ENCODE measurements around the gene PDGFRB. TPM values are rescaled to one million over a fixed set of nuclear protein-coding genes. Genes with fewer than 3 reads are reported as not detected.

PDGFRB gene
- total RNA-seq, 1 donor from 2014 or later = 341 TPM

DNA sequence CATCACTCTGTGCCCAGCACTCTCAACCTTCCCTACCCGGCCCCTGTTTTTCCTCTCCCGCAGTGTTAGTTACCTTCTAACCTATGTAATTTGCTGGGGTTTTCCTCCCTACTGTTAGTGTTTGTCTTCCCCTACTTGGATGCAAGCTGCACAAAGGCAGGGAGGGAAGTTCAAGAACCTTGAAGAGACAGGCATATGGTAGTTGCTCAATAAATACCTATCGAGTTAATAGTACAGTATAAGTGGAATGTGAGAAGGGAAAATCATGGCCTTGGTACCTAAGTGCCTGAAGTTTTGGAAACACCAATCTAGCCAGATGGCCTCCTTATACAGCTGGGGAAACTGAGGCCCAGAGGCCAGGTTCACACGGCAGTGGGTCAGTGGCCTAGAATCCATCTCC lies 24.2 kb downstream of the PDGFRB start:
- Histone ChIP-seq H3K27me3 (no peaks in the 10 kb centered on the region), H3K4me3 (no peak overlapping the region), H3K36me3 (peaks cover 58 to 95% of the 10 kb centered on the region in 2 donors), H3K9me3 (no peaks in the 10 kb centered on the region), H3K27ac (peak overlapping the region; percentile 98 to 99), H3K4me1 (peaks cover 22 to 62% of the 10 kb centered on the region in 2 donors)
- DNase-seq (ENCODE audit: low spot score in 2 of 2) = no peak
- TF ChIP-seq, protein P1, sequence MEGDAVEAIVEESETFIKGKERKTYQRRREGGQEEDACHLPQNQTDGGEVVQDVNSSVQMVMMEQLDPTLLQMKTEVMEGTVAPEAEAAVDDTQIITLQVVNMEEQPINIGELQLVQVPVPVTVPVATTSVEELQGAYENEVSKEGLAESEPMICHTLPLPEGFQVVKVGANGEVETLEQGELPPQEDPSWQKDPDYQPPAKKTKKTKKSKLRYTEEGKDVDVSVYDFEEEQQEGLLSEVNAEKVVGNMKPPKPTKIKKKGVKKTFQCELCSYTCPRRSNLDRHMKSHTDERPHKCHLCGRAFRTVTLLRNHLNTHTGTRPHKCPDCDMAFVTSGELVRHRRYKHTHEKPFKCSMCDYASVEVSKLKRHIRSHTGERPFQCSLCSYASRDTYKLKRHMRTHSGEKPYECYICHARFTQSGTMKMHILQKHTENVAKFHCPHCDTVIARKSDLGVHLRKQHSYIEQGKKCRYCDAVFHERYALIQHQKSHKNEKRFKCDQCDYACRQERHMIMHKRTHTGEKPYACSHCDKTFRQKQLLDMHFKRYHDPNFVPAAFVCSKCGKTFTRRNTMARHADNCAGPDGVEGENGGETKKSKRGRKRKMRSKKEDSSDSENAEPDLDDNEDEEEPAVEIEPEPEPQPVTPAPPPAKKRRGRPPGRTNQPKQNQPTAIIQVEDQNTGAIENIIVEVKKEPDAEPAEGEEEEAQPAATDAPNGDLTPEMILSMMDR (IDR thresholded peaks at IDR 0.05) = no peak
- intact Hi-C loops (cut with DNase I) = loop anchor here (2.0 to 10.0 kb wide), 3 partner anchors 29 to 1543 kb away; no protein-coding TSS in a partner anchor

DNA sequence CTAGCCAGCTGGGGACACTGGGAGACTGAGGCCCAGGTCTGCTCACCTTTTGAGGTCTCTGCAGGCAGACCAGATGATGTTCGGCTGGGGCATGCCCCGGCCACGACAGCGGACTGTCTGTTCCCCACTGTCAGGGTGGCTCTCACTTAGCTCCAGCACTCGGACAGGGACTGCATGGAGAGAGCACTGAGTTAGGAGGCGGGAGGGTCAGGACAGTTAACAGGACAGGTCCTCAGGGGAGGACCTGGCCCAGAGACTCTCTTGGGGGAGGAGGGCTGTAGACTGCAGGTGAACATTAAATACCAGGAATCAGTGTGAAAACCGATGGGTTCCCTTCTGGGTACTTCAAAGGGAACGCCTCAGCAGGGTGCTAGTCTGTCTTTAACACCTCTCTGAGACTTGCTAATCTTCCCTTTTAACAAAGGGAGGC lies 25.1 kb downstream of the PDGFRB start:
- H3K4me1 ChIP-seq = peaks cover 16 to 52% of the 10 kb centered on the region in 2 donors
- H3K4me3 ChIP-seq = no peak overlapping the region
- peak overlapping the region; percentile 98 to 99 for H3K27ac ChIP-seq
- intact Hi-C loops (cut with DNase I) = loop anchor here (1.0 to 10.0 kb wide), 4 partner anchors 30 to 1544 kb away; no protein-coding TSS in a partner anchor
- TF ChIP-seq, protein P1 (IDR thresholded peaks at IDR 0.05) = no peak
- H3K36me3 ChIP-seq = peaks cover 64 to 95% of the 10 kb centered on the region in 2 donors
- no peaks in the 10 kb centered on the region for H3K9me3 ChIP-seq
- H3K27me3 ChIP-seq = no peaks in the 10 kb centered on the region
- DNase-seq (ENCODE audit: low spot score in 2 of 2) = no peak

GRCh38 chr5:150129813-150130492 lies 25.7 kb downstream of the PDGFRB start:
- Histone ChIP-seq H3K4me1 (peaks cover 16 to 47% of the 10 kb centered on the region in 2 donors), H3K9me3 (no peaks in the 10 kb centered on the region), H3K27ac (peak overlapping the region; percentile 98 to 99), H3K36me3 (peaks cover 70 to 95% of the 10 kb centered on the region in 2 donors), H3K27me3 (no peaks in the 10 kb centered on the region), H3K4me3 (no peak overlapping the region)
- peak in 1 of 2 donors; percentile 86 for DNase-seq (ENCODE audit: low spot score in 2 of 2)
- TF ChIP-seq, protein P1 (IDR thresholded peaks at IDR 0.05) = peak; percentile 92 to 96 (median 95)
- intact Hi-C loops (cut with DNase I) = loop anchor here (1.0 to 10.0 kb wide), 4 partner anchors 31 to 1545 kb away; no protein-coding TSS in a partner anchor

DNA sequence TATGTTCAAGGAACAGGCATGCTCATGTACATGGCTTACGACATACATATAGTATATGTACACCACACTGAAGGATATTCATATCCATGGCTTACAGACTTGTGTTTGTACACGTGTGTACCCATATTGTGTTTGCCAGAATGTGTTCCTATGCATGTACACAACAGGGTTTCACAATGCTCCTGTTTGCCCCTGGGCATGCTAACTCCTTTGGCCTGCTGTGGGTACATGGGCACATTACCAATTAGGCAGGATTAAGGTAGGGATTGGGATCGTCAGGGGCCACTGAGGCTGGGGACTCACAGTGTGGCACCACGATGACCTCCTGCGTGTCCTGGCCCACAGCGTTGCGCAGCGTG lies 26.2 kb downstream of the PDGFRB start:
- Histone ChIP-seq H3K4me1 (peaks cover 16 to 43% of the 10 kb centered on the region in 2 donors), H3K27me3 (no peaks in the 10 kb centered on the region), H3K4me3 (no peak overlapping the region), H3K27ac (peak overlapping the region in 1 of 2 donors; percentile 99), H3K9me3 (no peaks in the 10 kb centered on the region), H3K36me3 (peaks cover 74 to 95% of the 10 kb centered on the region in 2 donors)
- no peak for DNase-seq (ENCODE audit: low spot score in 2 of 2)
- intact Hi-C loops (cut with DNase I) = no loop called here
- TF ChIP-seq, protein P1 (IDR thresholded peaks at IDR 0.05) = no peak

GRCh38 chr5:150126921-150127265 lies 28.8 kb downstream of the PDGFRB start:
- no peaks in the 10 kb centered on the region for H3K9me3 ChIP-seq
- DNase-seq (ENCODE audit: low spot score in 2 of 2) = no peak
- intact Hi-C loops (cut with DNase I) = no loop called here
- peak overlapping the region; percentile 25 to 43 for H3K27ac ChIP-seq
- H3K27me3 ChIP-seq = no peaks in the 10 kb centered on the region
- H3K4me3 ChIP-seq = no peak overlapping the region
- peaks cover 91 to 98% of the 10 kb centered on the region in 2 donors for H3K36me3 ChIP-seq
- TF ChIP-seq, protein P1 (IDR thresholded peaks at IDR 0.05) = no peak
- H3K4me1 ChIP-seq = peaks cover 2 to 17% of the 10 kb centered on the region in 2 donors

All from ascending aorta (tissue), 2 donors.